IMR-90 (cell line): ENCODE measurements around the gene MMAB. TPM values are rescaled to one million over a fixed set of nuclear protein-coding genes. Genes with fewer than 3 reads are reported as not detected.

ENCODE experiments used
- ATAC-seq: fragments of 200-7000 bp; cut with Tn5 transposase; 2 replicates; pipeline ENCODE4 v1.9.1; 2020; ENCODE audit warnings: low read depth, mild to moderate bottlenecking, moderate library complexity
- BruUV-seq: library from RNA; stranded (reverse); fragments of 400-500 nt; replicated peaks from 2 replicates; lab custom pipeline; 2021; lab: Mats Ljungman, UMichigan
- CTCF ChIA-PET: fragments of 300-600 bp; formaldehyde crosslinking; extraction: SDS; loops from one replicate; lab custom pipeline; 2021; ENCODE audit warnings: antibody characterized with exemption; lab: Yijun Ruan, JAX
- POLR2A ChIA-PET: fragments of 300-600 bp; sonication (Branson Sonifier 250); formaldehyde crosslinking; loops from one replicate; lab custom pipeline; 2022; ENCODE audit warnings: antibody characterized with exemption; ENCODE audit not compliant: unreplicated experiment; lab: Charles Lee
- DNase-seq: peaks from one replicate; pipeline ENCODE4 v3.0.0; 2013
- H2AFZ ChIP-seq: replicated peaks from 2 replicates; pipeline ENCODE3; 2013; ENCODE audit warnings: low read length, mild to moderate bottlenecking; ENCODE audit not compliant: poor library complexity
- H2AK5ac ChIP-seq: 2 replicates; pipeline ENCODE4 v1.6.1; 2013; ENCODE audit warnings: low read depth, low read length, inconsistent platforms
- H2AK9ac ChIP-seq: replicated peaks from 2 replicates; pipeline ENCODE3; 2013; ENCODE audit warnings: mild to moderate bottlenecking, low read depth, low read length, moderate library complexity; ENCODE audit not compliant: poor library complexity
- H2BK120ac ChIP-seq: 2 replicates; pipeline ENCODE4 v1.6.1; 2013; ENCODE audit warnings: low read depth, low read length, inconsistent platforms
- H2BK15ac ChIP-seq: 3 replicates; pipeline ENCODE4 v1.6.1; 2013; ENCODE audit warnings: low read depth, low read length, inconsistent platforms
- H2BK20ac ChIP-seq: 2 replicates; pipeline ENCODE4 v1.6.1; 2013; ENCODE audit warnings: low read depth, mild to moderate bottlenecking, inconsistent platforms, low read length, moderate library complexity
- H2BK5ac ChIP-seq: 2 replicates; pipeline ENCODE4 v1.6.1; 2013; ENCODE audit warnings: mild to moderate bottlenecking, low read depth, low read length, inconsistent platforms; ENCODE audit not compliant: poor library complexity, severe bottlenecking
- H3K14ac ChIP-seq: replicated peaks from 2 replicates; pipeline ENCODE4 v1.6.1; 2013; ENCODE audit warnings: low read depth, low read length, inconsistent platforms
- H3K18ac ChIP-seq: 2 replicates; pipeline ENCODE4 v1.6.1; 2013; ENCODE audit warnings: low read depth, low read length, control low read depth
- H3K23ac ChIP-seq: 2 replicates; pipeline ENCODE4 v1.6.1; 2013; ENCODE audit warnings: low read depth, low read length, inconsistent platforms
- H3K27ac ChIP-seq: 2 replicates; pipeline ENCODE4 v1.5.1; 2013; ENCODE audit warnings: mild to moderate bottlenecking, control low read depth, low read length; ENCODE audit not compliant: insufficient read depth
- H3K27me3 ChIP-seq: 2 replicates; pipeline ENCODE4 v1.6.1; 2013; ENCODE audit warnings: low read length; ENCODE audit not compliant: control insufficient read depth, insufficient read depth
- H3K36me3 ChIP-seq: 2 replicates; pipeline ENCODE4 v1.6.1; 2013; ENCODE audit warnings: low read length, mixed read lengths; ENCODE audit not compliant: control insufficient read depth, insufficient read depth
- H3K4ac ChIP-seq: 2 replicates; pipeline ENCODE4 v1.6.1; 2013; ENCODE audit warnings: low read depth, low read length, inconsistent platforms
- H3K4me1 ChIP-seq: 2 replicates; pipeline ENCODE4 v1.6.1; 2013; ENCODE audit warnings: low read length, mixed read lengths; ENCODE audit not compliant: control insufficient read depth, insufficient read depth
- H3K4me2 ChIP-seq: 2 replicates; pipeline ENCODE4 v1.6.1; 2013; ENCODE audit warnings: low read depth, mild to moderate bottlenecking, control low read depth, low read length, moderate library complexity
- H3K4me3 ChIP-seq: 2 replicates; pipeline ENCODE4 v1.5.1; 2013; ENCODE audit warnings: low read depth, mild to moderate bottlenecking, control low read depth, low read length, moderate library complexity; ENCODE audit not compliant: insufficient read depth
- H3K56ac ChIP-seq: 2 replicates; pipeline ENCODE4 v1.6.1; 2013; ENCODE audit warnings: low read length, inconsistent platforms; ENCODE audit not compliant: insufficient read depth; ENCODE audit errors: extremely low read depth
- H3K79me1 ChIP-seq, 2 experiments: 2 replicates each; pipeline ENCODE4 v1.6.1; 2013; ENCODE audit warnings: low read length in 2 of 2, inconsistent platforms in 1 of 2, low read depth in 1 of 2
- H3K9ac ChIP-seq: 2 replicates; pipeline ENCODE4 v1.6.1; 2013; ENCODE audit warnings: low read depth, low read length, control low read depth
- H3K9me1 ChIP-seq: 2 replicates; pipeline ENCODE4 v1.6.1; 2013; ENCODE audit warnings: low read length, inconsistent platforms; ENCODE audit not compliant: insufficient read depth
- H3K9me3 ChIP-seq: 2 replicates; pipeline ENCODE4 v1.6.1; 2013; ENCODE audit warnings: low read length; ENCODE audit not compliant: control insufficient read depth, insufficient read depth
- H4K20me1 ChIP-seq: 2 replicates; pipeline ENCODE4 v1.6.1; 2013; ENCODE audit warnings: low read length, inconsistent platforms; ENCODE audit not compliant: insufficient read depth
- H4K5ac ChIP-seq: 2 replicates; pipeline ENCODE4 v1.6.1; 2013; ENCODE audit warnings: mild to moderate bottlenecking, low read depth, low read length, control low read depth
- H4K8ac ChIP-seq, 2 experiments: 2 replicates each; pipeline ENCODE4 v1.6.1; 2013; ENCODE audit warnings: low read depth in 2 of 2, low read length in 2 of 2, control low read depth in 1 of 2, inconsistent platforms in 1 of 2
- H4K91ac ChIP-seq: 2 replicates; pipeline ENCODE4 v1.6.1; 2013; ENCODE audit warnings: low read depth, low read length, inconsistent platforms; ENCODE audit not compliant: insufficient read depth
- CHD1 ChIP-seq: IDR thresholded peaks from 2 replicates; pipeline ENCODE4 v1.6.1; 2012; ENCODE audit warnings: low read depth, low read length, improper control_type of control experiment
- FOS ChIP-seq: fragments of 150-350 bp; IDR thresholded peaks from 2 replicates; pipeline ENCODE4 v1.6.1; 2016; ENCODE audit warnings: low read depth, low read length
- whole genome bisulfite sequencing, 2 experiments: methylation state at CpG; one replicate each; pipeline versions ENCODE4 v1.1.5 to v1.1.7; 2013; ENCODE audit warnings: missing lambda C conversion rate in 2 of 2; ENCODE audit not compliant: insufficient read length in 1 of 2; ENCODE audit errors: extremely low coverage in 2 of 2; 5-methylcytosine and 5-hydroxymethylcytosine counted together
- dilution Hi-C: fragments of 300-500 bp; cut with HindIII; formaldehyde crosslinking; loops from one replicate; pipeline ENCODE4 v1.14.3; 2018; ENCODE audit warnings: low sequenced_read_pairs; ENCODE audit not compliant: unreplicated experiment
- in situ Hi-C: fragments of 300-500 bp; cut with MboI; formaldehyde crosslinking; loops from 3 replicates; pipeline ENCODE4 v1.14.3; 2019; ENCODE audit warnings: low sequenced_read_pairs, inconsistent platforms, mixed read lengths
- intact Hi-C: fragments of 100-400 bp; cut with micrococcal nuclease; formaldehyde crosslinking; loops from 2 replicates; pipeline ENCODE4 v1.10.0; 2022
- polyA plus RNA-seq, 3 experiments: library from polyadenylated mRNA; depleted of rRNA; stranded (reverse); fragments of >200 nt; gene quantifications; 2 replicates each; pipeline ENCODE4 v1.2.3, GENCODE V29; 2012; ENCODE audit warnings: low replicate concordance in 1 of 3
- total RNA-seq: library from RNA; depleted of rRNA; stranded (reverse); fragments of >200 nt; gene quantifications from 2 replicates; pipeline ENCODE4 v1.2.3, GENCODE V29; 2012

Gene MMAB
- total and polyA plus RNA-seq, 2 of the 4 experiments (the other 2 are of a cell fraction) = 16.5 to 16.9 TPM

DNA sequence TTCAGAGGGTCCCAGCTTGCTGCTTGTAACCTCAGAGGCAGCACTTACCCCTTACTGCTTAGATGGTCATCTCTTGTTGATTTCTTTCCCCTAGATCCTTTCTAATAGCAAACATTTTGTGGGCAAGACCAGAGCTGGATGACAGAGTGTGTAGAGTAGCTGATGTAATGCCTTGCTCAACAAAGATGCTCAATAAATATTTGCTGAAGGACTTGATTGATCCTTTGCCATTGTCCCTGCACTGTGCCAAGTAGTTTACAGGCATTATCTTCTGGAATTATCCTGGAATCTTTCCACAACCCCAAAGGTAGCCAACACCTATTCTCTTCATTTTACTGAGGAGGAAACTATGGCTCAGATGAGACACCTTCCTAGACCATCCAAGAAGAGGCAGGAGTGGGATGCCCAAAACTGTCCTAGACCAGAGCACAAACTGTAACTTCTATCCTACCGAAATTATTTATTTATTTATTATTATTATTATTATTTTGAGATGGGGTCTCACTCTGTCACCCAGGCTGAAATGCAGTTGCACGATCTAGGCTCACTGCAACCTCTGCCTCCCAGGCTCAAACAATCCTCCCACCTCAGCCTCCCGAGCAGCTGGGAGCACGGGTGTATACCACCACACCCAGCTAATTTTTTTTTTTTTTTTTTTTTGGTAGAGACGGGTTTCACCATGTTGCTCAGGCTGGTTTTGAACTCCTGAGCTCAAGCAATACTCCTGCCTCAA, 1.4 kb downstream of the MMAB start:
- Histone ChIP-seq H4K20me1 (no peaks in the 10 kb centered on the region), H3K9me3 (no peaks in the 10 kb centered on the region), H2BK15ac (no peak overlapping the region), H3K79me1 (peaks cover 3 to 16% of the 10 kb centered on the region in 2 experiments; a peak in 3 of 4 replicates), H3K4ac (no peak overlapping the region), H3K36me3 (peaks cover 8% of the 10 kb centered on the region), H2BK5ac (no peak overlapping the region), H4K5ac (no peak overlapping the region), H3K4me1 (peaks cover 2% of the 10 kb centered on the region; the same call in 1 of the 2 replicates), H2AK9ac (no peak overlapping the region), H2AK5ac (0 out of 2 replicates have a peak overlapping the region, but pooled peaks have one; percentile 37), H4K8ac (no peak overlapping the region), H3K27me3 (no peaks in the 10 kb centered on the region), H3K27ac (no peak overlapping the region), H3K56ac (no peak overlapping the region), H3K23ac (no peak overlapping the region), H3K9ac (no peak overlapping the region), H2AFZ (no peak overlapping the region), H4K91ac (no peak overlapping the region), H3K9me1 (peaks cover 5% of the 10 kb centered on the region), H3K4me2 (no peak overlapping the region), H3K4me3 (no peak overlapping the region), H3K18ac (no peak overlapping the region), H2BK120ac (no peak overlapping the region), H2BK20ac (no peak overlapping the region), H3K14ac (no peak overlapping the region)
- dilution Hi-C loops (no loop called here), intact Hi-C loops (no loop called here), in situ Hi-C loops (no loop called here)
- TF ChIP-seq CHD1 = no peak
- TF ChIP-seq FOS = no peak
- no CpG with 5 or more reads among the region's 5 CpGs for WGBS, 2 experiments
- BruUV-seq = no TSS peak
- CTCF ChIA-PET = interaction anchor here (1.0 kb wide), 1 partner anchor 12 kb away, joined by 3 read pairs; no protein-coding TSS in a partner anchor
- DNase-seq (no peak), ATAC-seq (no peak)
- POLR2A ChIA-PET = interaction anchor here (0.6 kb wide), 1 partner anchor 68 kb away, joined by 3 read pairs; no protein-coding TSS in a partner anchor
